GM15510 (cell line): ENCODE results near the gene TM6SF1.

Experiments
- POLR2A ChIP-seq: IDR thresholded peaks from 3 replicates; pipeline ENCODE4 v1.6.1; 2011; ENCODE audit warnings: borderline replicate concordance; ENCODE audit not compliant: insufficient read length; ENCODE audit errors: extremely low read depth

The TM6SF1 gene

GRCh38 chr15:83108266-83109219, 1.1 kb downstream of the TM6SF1 start:
- peak; percentile 54 for TF ChIP-seq POLR2A

GRCh38 chr15:83109532-83109931, 2.1 kb downstream of the TM6SF1 start:
- no peak for TF ChIP-seq POLR2A

- no peak for TF ChIP-seq POLR2A
These were observed 2.9 kb downstream of the TM6SF1 start for GRCh38 chr15:83110381-83110780.

GRCh38 chr15:83111149-83111548, 3.7 kb downstream of the TM6SF1 start:
- TF ChIP-seq POLR2A: no peak

- no peak for TF ChIP-seq POLR2A
These were observed 4.9 kb downstream of the TM6SF1 start for GRCh38 chr15:83112233-83112955.

DNA sequence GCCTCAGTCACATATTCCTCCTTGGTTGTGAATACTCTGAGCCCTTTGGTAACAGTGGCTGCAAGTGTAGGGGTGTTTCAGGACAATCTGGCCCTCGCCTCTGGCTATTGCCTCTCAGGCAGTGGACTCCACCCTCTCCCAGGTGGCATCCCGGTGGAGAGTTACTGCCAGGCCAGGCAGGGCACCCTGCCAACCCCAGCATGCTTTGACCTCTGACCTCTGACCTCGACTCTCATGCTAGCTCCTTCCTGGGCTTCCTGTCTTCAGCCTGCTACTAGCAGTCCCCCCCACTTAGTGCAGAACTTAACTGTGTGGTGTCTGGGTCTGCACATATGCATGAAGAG, 5.5 kb downstream of the TM6SF1 start:
- TF ChIP-seq POLR2A: no peak

DNA sequence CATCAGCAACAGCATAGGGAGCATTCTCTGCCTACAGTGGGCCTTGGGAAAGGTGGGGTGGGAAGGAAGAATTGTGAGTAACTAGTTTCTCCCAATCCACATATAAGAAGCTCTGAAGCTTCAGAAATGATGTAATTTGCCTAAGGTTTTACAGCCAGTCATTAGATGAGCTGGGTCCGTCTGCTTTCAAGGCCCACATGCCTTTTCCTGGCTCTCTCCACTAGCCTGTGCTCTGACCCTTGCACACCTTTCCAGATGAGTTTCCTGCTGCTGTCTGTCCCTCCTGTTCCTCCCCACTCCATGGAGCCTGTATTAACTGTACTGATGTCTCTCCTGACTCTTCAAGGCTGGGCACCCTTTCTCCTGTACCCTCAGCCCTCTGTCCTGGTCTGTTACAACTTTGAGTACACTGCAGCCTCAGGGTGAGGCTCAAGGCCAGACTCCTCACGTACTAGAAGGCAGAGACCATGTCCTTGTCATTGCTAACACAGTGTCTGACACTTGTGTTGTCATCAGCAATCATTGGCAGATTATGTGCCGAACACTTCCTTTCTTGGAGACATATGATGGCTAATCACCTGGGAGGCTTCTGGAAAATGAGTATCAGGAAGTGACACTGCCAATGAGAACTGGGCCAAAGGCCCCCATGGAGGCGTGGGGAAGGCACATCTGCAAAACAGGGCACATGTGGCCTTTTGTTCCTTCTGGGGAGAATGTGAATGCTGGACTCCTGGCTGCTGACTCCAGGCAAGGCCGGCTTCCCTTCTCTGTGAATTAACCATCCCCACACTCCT, 6.6 kb downstream of the TM6SF1 start:
- TF ChIP-seq POLR2A: no peak

- no peak for TF ChIP-seq POLR2A
These were observed 7.4 kb downstream of the TM6SF1 start for GRCh38 chr15:83114856-83115255.

DNA sequence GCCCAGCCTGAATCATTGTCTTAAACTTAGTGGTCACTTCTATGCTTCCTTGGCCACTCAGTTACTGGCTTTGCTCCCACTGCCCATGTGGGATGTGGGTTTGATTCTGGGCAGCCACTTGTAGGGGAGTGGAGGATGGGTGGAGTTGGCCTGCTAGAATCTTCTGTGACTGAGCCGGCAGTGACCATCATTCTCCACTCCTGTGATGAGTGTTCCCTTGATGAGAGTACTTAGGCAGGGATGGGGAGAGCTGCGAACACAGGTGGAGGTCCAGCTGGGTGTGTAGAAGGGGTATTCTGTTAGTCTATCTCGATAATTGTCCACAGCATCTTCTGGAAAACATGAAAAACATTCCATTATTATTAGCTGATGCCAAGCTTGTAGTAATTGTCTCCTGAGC, 8.0 kb downstream of the TM6SF1 start:
- no peak for TF ChIP-seq POLR2A

DNA sequence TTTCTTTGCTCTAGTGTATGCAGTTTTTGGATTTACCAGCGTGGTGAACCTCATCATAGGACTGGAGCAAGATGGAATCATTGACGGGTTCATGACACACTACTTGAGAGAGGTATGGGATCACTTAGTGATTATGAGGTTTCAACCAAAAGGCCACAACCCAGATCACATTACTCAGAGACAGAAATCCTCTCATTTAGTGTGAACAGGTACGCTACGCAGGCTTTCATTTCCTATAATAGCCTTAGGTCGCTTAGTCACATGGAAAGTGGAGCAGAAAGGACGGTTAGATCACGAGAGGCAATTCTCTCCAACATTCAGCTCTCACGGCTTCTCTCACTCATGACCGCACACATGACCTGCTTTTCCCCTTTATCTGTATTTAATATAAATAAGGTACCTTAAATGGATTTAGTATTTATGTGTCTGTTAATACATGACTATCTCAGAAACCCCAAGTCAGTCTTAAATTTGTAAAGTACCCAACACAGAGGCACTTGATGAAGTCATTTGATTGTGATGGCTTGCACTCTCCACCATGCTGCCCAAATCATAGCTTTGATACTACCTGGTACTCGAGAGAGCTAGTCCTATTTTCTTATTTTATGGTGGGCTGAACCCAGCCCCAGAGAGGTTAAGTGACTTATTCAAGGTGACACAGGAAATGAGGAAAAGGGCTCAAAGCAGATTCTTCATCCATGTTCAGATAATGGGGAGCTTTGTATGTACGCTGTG, 8.6 kb downstream of the TM6SF1 start:
- TF ChIP-seq POLR2A: no peak

- no peak for TF ChIP-seq POLR2A
These were observed 10.9 kb downstream of the TM6SF1 start for GRCh38 chr15:83118291-83118827.

DNA sequence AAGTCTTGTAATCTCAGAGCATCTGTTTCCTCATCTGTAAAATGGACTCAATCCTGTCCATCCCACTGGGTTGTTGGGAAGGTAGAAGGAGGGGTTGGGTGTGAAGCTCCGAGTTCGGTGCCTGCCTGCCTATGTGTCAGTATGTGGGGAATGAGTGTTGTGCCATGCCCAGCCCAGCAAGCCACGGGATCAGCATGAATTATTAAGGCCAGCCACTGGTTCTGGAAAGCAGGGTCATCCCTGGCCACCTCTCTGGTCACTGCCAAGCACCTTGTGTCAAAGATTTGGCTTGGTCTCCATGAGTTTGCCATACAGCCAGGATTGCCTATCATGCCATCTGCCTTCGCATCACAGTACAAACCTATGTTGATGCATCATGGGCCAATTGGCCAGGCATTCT, 11.5 kb downstream of the TM6SF1 start:
- TF ChIP-seq POLR2A: no peak

- no peak for TF ChIP-seq POLR2A
These were observed 12.6 kb downstream of the TM6SF1 start for GRCh38 chr15:83119968-83120581.

- no peak for TF ChIP-seq POLR2A
These were observed 16.1 kb downstream of the TM6SF1 start for GRCh38 chr15:83123529-83123928.
